ENCODE data around the gene C9orf85.
A peak's percentile ranks its signal among the peaks of the same experiment; 100 is the strongest.
"Not testable (repeated sequence)": the region's sequence is repeated elsewhere in the genome, so short reads cannot be mapped to it uniquely, and the experiment has no call there.

The C9orf85 gene

DNA sequence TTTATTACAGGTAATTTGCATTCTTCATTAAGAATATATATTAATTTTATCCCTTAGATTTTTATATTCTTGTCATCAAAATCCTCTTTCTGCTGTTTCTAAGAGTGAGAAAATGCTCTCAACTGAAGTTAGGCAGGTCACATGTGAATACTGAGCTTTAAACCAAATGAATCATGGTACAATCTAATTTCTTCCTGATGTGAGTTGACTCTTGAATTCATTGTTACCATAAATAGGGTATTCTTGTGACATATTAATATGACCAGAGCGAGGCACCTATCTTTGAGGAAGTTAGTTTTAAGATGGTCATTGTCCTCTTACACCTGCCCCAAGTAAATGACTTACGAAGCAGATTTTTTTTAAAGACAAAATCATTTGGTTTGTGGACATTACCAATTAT is 17.4 kb downstream of the C9orf85 start:
- FAIRE-seq = no peak
- DNase-seq (ENCODE audit: insufficient read length) = no peak
- no peak for TF ChIP-seq POLR2AphosphoS5 (IDR thresholded peaks at IDR 0.05; ENCODE audit: low read depth, low read length)
- TF ChIP-seq POLR2A (IDR thresholded peaks at IDR 0.05; ENCODE audit: low read depth, low read length) = no peak
- TF ChIP-seq TAF1 (IDR thresholded peaks at IDR 0.05; ENCODE audit: borderline replicate concordance, low read depth, low read length) = no peak

DNA sequence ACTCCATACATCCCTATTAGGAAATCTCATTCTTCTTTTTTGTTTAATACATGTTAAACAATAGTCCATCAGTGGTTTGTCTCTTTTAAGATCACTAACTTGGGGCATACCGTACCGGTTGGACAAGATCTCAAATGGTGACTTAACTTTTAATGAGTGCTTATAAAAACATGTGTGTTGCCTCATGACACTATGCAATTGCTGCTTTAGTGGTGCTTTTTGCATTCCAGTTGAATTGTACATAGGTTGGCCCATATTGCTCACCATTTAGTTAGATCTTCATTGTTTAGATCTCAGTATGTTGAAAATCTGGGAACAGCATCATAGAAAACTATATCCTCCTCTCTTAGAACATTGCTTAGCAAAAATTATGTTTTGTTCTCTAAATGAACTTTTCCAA is 17.8 kb downstream of the C9orf85 start:
- DNase-seq (ENCODE audit: insufficient read length) (no peak), FAIRE-seq (no peak)
- TF ChIP-seq POLR2AphosphoS5 (IDR thresholded peaks at IDR 0.05; ENCODE audit: low read depth, low read length) = no peak
- no peak for TF ChIP-seq POLR2A (IDR thresholded peaks at IDR 0.05; ENCODE audit: low read depth, low read length)
- no peak for TF ChIP-seq TAF1 (IDR thresholded peaks at IDR 0.05; ENCODE audit: borderline replicate concordance, low read depth, low read length)

GRCh38 chr9:71929791-71930440 is 18.5 kb downstream of the C9orf85 start:
- FAIRE-seq (no peak), DNase-seq (ENCODE audit: insufficient read length) (no peak)
- TF ChIP-seq POLR2AphosphoS5 (IDR thresholded peaks at IDR 0.05; ENCODE audit: low read depth, low read length) (no peak), POLR2A (IDR thresholded peaks at IDR 0.05; ENCODE audit: low read depth, low read length) (no peak), TAF1 (IDR thresholded peaks at IDR 0.05; ENCODE audit: borderline replicate concordance, low read depth, low read length) (no peak)

DNA sequence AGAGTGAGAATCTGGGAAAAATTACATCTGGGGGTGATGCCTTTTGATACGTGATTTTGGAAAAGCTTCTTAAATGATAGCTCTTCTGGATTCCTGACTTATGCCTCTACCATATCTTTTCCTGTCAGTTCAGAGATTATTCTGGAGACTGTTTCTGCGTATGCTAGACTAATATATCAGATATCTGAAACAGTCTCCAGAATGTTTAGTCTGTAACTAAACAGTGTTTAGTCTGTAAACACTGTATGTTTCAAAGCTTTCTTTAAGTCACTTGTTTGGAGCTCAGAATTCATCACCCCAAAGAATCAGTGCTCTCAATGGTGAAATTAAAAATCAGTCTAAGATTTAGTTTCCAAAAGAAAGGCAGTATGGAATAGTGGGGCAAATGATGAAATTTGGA is 19.7 kb downstream of the C9orf85 start:
- FAIRE-seq (no peak), DNase-seq (ENCODE audit: insufficient read length) (no peak)
- no peak for TF ChIP-seq POLR2AphosphoS5 (IDR thresholded peaks at IDR 0.05; ENCODE audit: low read depth, low read length)
- TF ChIP-seq TAF1 (IDR thresholded peaks at IDR 0.05; ENCODE audit: borderline replicate concordance, low read depth, low read length) = no peak

DNA sequence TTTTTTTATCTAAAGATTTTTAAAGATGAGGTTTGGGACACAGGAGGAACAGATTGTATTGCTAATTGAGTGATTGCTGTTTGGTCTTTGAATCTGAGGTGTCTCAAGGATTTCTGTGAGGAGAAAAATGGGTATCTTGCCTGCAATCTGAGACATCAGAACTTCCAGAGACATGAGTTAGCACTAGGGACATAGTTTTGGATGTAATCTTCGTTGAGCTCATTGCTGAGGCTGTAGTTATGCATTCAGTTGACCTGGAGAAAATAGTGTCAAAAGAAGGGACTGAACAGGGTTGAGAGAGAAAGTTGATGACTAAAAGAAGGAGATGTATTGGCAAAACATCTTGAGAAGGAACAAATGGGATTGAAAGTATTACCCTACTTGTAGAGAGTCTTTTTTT is 24.6 kb downstream of the C9orf85 start:
- TF ChIP-seq TAF1 (IDR thresholded peaks at IDR 0.05; ENCODE audit: borderline replicate concordance, low read depth, low read length) = no peak
- FAIRE-seq (no peak), DNase-seq (ENCODE audit: insufficient read length) (no peak)

GRCh38 chr9:71937070-71937625 is 25.7 kb downstream of the C9orf85 start:
- TF ChIP-seq TAF1 (IDR thresholded peaks at IDR 0.05; ENCODE audit: borderline replicate concordance, low read depth, low read length) = no peak
- no peak for TF ChIP-seq POLR2AphosphoS5 (IDR thresholded peaks at IDR 0.05; ENCODE audit: low read depth, low read length)
- TF ChIP-seq POLR2A (IDR thresholded peaks at IDR 0.05; ENCODE audit: low read depth, low read length) = no peak
- FAIRE-seq (no peak), DNase-seq (ENCODE audit: insufficient read length) (no peak)

- FAIRE-seq (no peak), DNase-seq (ENCODE audit: insufficient read length) (no peak)
- TF ChIP-seq POLR2AphosphoS5 (IDR thresholded peaks at IDR 0.05; ENCODE audit: low read depth, low read length) (no peak), TAF1 (IDR thresholded peaks at IDR 0.05; ENCODE audit: borderline replicate concordance, low read depth, low read length) (no peak), POLR2A (IDR thresholded peaks at IDR 0.05; ENCODE audit: low read depth, low read length) (no peak)
Observed at GRCh38 chr9:71937898-71938297, 26.5 kb downstream of the C9orf85 start.

GRCh38 chr9:71941060-71941568 is 29.7 kb downstream of the C9orf85 start:
- FAIRE-seq = no peak
- no peak for DNase-seq (ENCODE audit: insufficient read length)
- TF ChIP-seq POLR2A (IDR thresholded peaks at IDR 0.05; ENCODE audit: low read depth, low read length) = no peak
- TF ChIP-seq POLR2AphosphoS5 (IDR thresholded peaks at IDR 0.05; ENCODE audit: low read depth, low read length) = no peak
- no peak for TF ChIP-seq TAF1 (IDR thresholded peaks at IDR 0.05; ENCODE audit: borderline replicate concordance, low read depth, low read length)

DNA sequence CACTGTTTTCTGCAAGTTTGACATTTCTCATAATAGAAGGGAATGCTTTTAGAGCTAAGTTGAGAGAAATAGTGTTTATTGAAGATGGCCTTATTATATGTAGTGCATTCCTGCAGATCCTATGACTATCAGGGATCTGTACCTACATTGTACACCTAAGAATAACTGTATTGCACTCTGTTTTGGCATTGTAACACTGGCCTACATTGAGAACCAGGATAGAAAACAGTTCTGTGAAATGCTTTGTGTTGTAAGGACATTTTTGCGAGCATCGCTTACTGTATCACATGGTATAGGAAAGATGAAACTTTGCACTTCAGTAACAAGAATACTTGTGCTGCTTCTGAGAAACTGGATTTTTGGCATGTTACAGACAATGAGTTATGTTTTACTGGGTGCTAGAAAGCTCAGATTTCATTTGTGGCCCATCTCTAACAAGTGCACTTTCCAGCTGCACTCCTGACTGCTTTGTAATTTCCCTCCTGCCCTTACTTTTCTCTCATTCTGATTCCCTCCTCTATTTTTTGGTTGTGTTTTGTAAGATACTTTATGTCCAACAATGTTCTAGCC is 30.6 kb downstream of the C9orf85 start:
- TF ChIP-seq POLR2A (IDR thresholded peaks at IDR 0.05; ENCODE audit: low read depth, low read length) (no peak), TAF1 (IDR thresholded peaks at IDR 0.05; ENCODE audit: borderline replicate concordance, low read depth, low read length) (no peak), POLR2AphosphoS5 (IDR thresholded peaks at IDR 0.05; ENCODE audit: low read depth, low read length) (no peak)
- FAIRE-seq = no peak
- DNase-seq (ENCODE audit: insufficient read length) = no peak

GRCh38 chr9:71944754-71945375 is 33.4 kb downstream of the C9orf85 start:
- FAIRE-seq = no peak
- DNase-seq (ENCODE audit: insufficient read length) = no peak
- TF ChIP-seq TAF1 (IDR thresholded peaks at IDR 0.05; ENCODE audit: borderline replicate concordance, low read depth, low read length) = no peak
- TF ChIP-seq POLR2A (IDR thresholded peaks at IDR 0.05; ENCODE audit: low read depth, low read length) = no peak
- TF ChIP-seq POLR2AphosphoS5 (IDR thresholded peaks at IDR 0.05; ENCODE audit: low read depth, low read length) = no peak

DNA sequence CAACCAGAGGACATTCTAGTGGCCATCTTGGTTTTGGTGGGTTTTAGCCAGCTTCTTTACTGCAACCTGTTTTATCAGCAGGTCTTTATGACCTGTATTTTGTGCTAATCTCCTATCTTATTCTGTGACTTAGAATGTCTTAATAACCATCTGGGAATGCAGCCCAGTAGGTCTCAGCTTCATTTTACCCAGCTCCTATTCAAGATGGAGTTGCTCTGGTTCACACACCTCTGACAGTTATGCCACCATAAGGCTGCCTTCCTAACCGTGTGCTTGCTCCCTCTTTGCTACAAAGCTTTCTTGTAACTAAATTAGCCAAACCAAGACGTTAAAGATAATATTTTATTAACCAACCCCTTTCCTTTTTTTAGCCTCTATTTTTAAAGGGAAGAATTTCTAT is 43.2 kb downstream of the C9orf85 start:
- DNase-seq (ENCODE audit: insufficient read length); FAIRE-seq: not testable (repeated sequence)

DNA sequence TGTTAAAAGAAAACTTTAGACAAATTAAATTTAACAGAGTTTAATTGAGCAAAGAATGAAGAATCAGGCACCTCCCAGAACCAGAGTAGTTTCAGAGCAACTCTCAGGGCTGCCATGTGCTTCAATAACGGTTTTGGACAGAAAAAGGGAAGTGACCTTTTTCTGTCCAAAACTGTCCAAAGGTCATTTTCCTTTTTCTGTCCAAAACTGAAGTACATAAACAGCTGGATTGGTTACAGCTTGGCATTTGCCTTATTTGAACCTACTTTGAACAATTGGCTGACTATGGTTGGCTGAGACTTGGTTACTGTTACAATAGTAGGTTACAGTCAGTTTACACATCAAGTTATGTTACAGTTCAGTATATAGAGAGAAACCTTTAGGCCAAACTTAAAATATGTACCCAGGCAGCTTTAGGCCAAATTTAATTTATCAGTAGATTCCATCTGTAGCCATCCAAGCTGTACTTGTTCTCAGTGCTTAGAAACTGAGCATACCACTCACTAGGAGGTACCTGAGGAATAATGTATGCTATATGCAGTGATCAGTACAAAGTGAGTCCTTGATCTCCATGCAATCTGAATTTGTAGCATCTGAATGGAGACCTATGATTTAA is 44.0 kb downstream of the C9orf85 start:
- TF ChIP-seq POLR2A (IDR thresholded peaks at IDR 0.05; ENCODE audit: low read depth, low read length) (no peak), TAF1 (IDR thresholded peaks at IDR 0.05; ENCODE audit: borderline replicate concordance, low read depth, low read length) (no peak), POLR2AphosphoS5 (IDR thresholded peaks at IDR 0.05; ENCODE audit: low read depth, low read length) (no peak)
- peak; percentile 62 for FAIRE-seq
- no peak for DNase-seq (ENCODE audit: insufficient read length)
